HG03280 (cell line): ENCODE measurements around the gene OGA.

Experiments used
- ATAC-seq: cut with Tn5 transposase; IDR thresholded peaks from one replicate; pipeline ENCODE4 v1.9.1; 2021; ENCODE audit warnings: mild to moderate bottlenecking, moderate library complexity; ENCODE audit not compliant: unreplicated experiment

The OGA gene

GRCh38 chr10:101761226-101761625 is 57.0 kb downstream of the OGA start:
- ATAC-seq: no peak

- no peak for ATAC-seq
Measured at GRCh38 chr10:101760510-101760909, 57.7 kb downstream of the OGA start.

GRCh38 chr10:101759309-101760247 is 58.7 kb downstream of the OGA start:
- ATAC-seq: no peak

GRCh38 chr10:101758858-101759257 is 59.4 kb downstream of the OGA start:
- no peak for ATAC-seq

- ATAC-seq: no peak
Measured at GRCh38 chr10:101752241-101752640, 66.0 kb downstream of the OGA start.

GRCh38 chr10:101749047-101750016 is 68.9 kb downstream of the OGA start:
- no peak for ATAC-seq

- ATAC-seq: no peak
Measured at GRCh38 chr10:101748496-101748895, 69.7 kb downstream of the OGA start.

GRCh38 chr10:101745074-101745696 is 73.1 kb downstream of the OGA start:
- ATAC-seq: no peak

- no peak for ATAC-seq
Measured at GRCh38 chr10:101744267-101744666, 74.0 kb downstream of the OGA start.

- ATAC-seq: no peak
Measured at GRCh38 chr10:101741938-101742337, 76.3 kb downstream of the OGA start.

GRCh38 chr10:101736666-101737065 is 81.6 kb downstream of the OGA start:
- no peak for ATAC-seq
